Neuronal stem cell (in vitro differentiated cells): ENCODE measurements around the gene PDCD6IP.

Source experiments
- DNase-seq: peaks from one replicate; pipeline ENCODE4 v3.0.0-alpha.2; 2013; ENCODE audit warnings: low spot score
- H2AFZ ChIP-seq: one replicate; pipeline ENCODE4 v1.6.1; 2013; ENCODE audit warnings: mild to moderate bottlenecking, low read length, inconsistent platforms
- H2AK5ac ChIP-seq: 2 replicates; pipeline ENCODE4 v1.6.1; 2013; ENCODE audit warnings: low read depth, mild to moderate bottlenecking, inconsistent platforms, low read length, moderate library complexity, mixed read lengths
- H2BK120ac ChIP-seq: 2 replicates; pipeline ENCODE4 v1.6.1; 2013; ENCODE audit warnings: low read depth, mild to moderate bottlenecking, inconsistent platforms, low read length, moderate library complexity, mixed read lengths
- H2BK12ac ChIP-seq: one replicate; pipeline ENCODE4 v1.6.1; 2013; ENCODE audit warnings: low read length, inconsistent platforms
- H2BK15ac ChIP-seq: 2 replicates; pipeline ENCODE4 v1.6.1; 2013; ENCODE audit warnings: mild to moderate bottlenecking, low read length, inconsistent platforms, mixed read lengths
- H2BK5ac ChIP-seq: one replicate; pipeline ENCODE4 v1.6.1; 2013; ENCODE audit warnings: inconsistent platforms, mild to moderate bottlenecking, low read length, moderate library complexity
- H3K14ac ChIP-seq: one replicate; pipeline ENCODE4 v1.6.1; 2013; ENCODE audit warnings: low read length, inconsistent platforms
- H3K18ac ChIP-seq: 2 replicates; pipeline ENCODE4 v1.6.1; 2013; ENCODE audit warnings: low read length, inconsistent platforms
- H3K23ac ChIP-seq: 2 replicates; pipeline ENCODE4 v1.6.1; 2013; ENCODE audit warnings: low read depth, mild to moderate bottlenecking, mixed read lengths, low read length, inconsistent platforms; ENCODE audit not compliant: poor library complexity
- H3K27ac ChIP-seq: replicated peaks from 3 replicates; pipeline ENCODE4 v1.5.1; 2013; ENCODE audit warnings: low read length, inconsistent platforms
- H3K27me3 ChIP-seq, 3 experiments: 2 replicates each; pipeline ENCODE4 v1.6.1; 2013; ENCODE audit warnings: low read length in 3 of 3, mild to moderate bottlenecking in 2 of 3, inconsistent platforms in 1 of 3, low read depth in 1 of 3, mixed read lengths in 1 of 3, moderate library complexity in 1 of 3; ENCODE audit not compliant: control insufficient read depth in 3 of 3, insufficient read depth in 3 of 3
- H3K36me3 ChIP-seq, 2 donors: replicated peaks in 1 of 2; 2 replicates each; pipeline ENCODE4 v1.6.1; 2013; ENCODE audit warnings: low read length in 2 of 2; ENCODE audit not compliant: control insufficient read depth in 2 of 2, insufficient read depth in 2 of 2
- H3K4ac ChIP-seq: 2 replicates; pipeline ENCODE4 v1.6.1; 2013; ENCODE audit warnings: inconsistent platforms, mild to moderate bottlenecking, low read length, moderate library complexity
- H3K4me1 ChIP-seq, 2 donors: 1 replicate in 1 of 2; 2 replicates in 1 of 2; pipeline ENCODE4 v1.6.1; 2013; ENCODE audit warnings: low read length in 2 of 2, low read depth in 1 of 2; ENCODE audit not compliant: control insufficient read depth in 2 of 2, insufficient read depth in 1 of 2
- H3K4me2 ChIP-seq: one replicate; pipeline ENCODE4 v1.6.1; 2013; ENCODE audit warnings: mild to moderate bottlenecking, low read length, inconsistent platforms; ENCODE audit not compliant: insufficient read depth, poor library complexity, severe bottlenecking
- H3K4me3 ChIP-seq, 2 donors: 2 replicates each; pipeline ENCODE4 v1.5.1; 2013; ENCODE audit warnings: low read length in 2 of 2, mild to moderate bottlenecking in 2 of 2, inconsistent platforms in 1 of 2, moderate library complexity in 1 of 2
- H3K79me1 ChIP-seq: one replicate; pipeline ENCODE4 v1.6.1; 2013; ENCODE audit warnings: low read depth, mild to moderate bottlenecking, inconsistent platforms, low read length, moderate library complexity
- H3K9ac ChIP-seq: one replicate; pipeline ENCODE4 v1.6.1; 2013; ENCODE audit warnings: mild to moderate bottlenecking, low read depth, low read length, inconsistent platforms; ENCODE audit not compliant: poor library complexity
- H3K9me3 ChIP-seq, 2 donors: replicated peaks in 1 of 2; 2 replicates each; pipeline versions ENCODE3 to v1.6.1; 2013; ENCODE audit warnings: low read length in 2 of 2, mild to moderate bottlenecking in 2 of 2, inconsistent platforms in 1 of 2, low read depth in 1 of 2, mixed read lengths in 1 of 2, moderate library complexity in 1 of 2; ENCODE audit not compliant: control insufficient read depth in 2 of 2, insufficient read depth in 1 of 2
- H4K8ac ChIP-seq: one replicate; pipeline ENCODE4 v1.6.1; 2013; ENCODE audit warnings: low read depth, mild to moderate bottlenecking, inconsistent platforms, low read length, moderate library complexity
- H4K91ac ChIP-seq: one replicate; pipeline ENCODE4 v1.6.1; 2013; ENCODE audit warnings: low read length, low read depth, mild to moderate bottlenecking, inconsistent platforms; ENCODE audit not compliant: poor library complexity
- WGBS, 2 donors: extraction: QIAGEN DNeasy Blood & Tissue Kit; methylation state at CpG; one replicate each; pipeline ENCODE4 v1.1.7; 2013; ENCODE audit warnings: missing lambda C conversion rate in 2 of 2, mixed read lengths in 1 of 2; ENCODE audit not compliant: insufficient read length in 2 of 2, insufficient replicate concordance in 1 of 2; ENCODE audit errors: extremely low coverage in 2 of 2; 5-methylcytosine and 5-hydroxymethylcytosine counted together

Gene PDCD6IP

DNA sequence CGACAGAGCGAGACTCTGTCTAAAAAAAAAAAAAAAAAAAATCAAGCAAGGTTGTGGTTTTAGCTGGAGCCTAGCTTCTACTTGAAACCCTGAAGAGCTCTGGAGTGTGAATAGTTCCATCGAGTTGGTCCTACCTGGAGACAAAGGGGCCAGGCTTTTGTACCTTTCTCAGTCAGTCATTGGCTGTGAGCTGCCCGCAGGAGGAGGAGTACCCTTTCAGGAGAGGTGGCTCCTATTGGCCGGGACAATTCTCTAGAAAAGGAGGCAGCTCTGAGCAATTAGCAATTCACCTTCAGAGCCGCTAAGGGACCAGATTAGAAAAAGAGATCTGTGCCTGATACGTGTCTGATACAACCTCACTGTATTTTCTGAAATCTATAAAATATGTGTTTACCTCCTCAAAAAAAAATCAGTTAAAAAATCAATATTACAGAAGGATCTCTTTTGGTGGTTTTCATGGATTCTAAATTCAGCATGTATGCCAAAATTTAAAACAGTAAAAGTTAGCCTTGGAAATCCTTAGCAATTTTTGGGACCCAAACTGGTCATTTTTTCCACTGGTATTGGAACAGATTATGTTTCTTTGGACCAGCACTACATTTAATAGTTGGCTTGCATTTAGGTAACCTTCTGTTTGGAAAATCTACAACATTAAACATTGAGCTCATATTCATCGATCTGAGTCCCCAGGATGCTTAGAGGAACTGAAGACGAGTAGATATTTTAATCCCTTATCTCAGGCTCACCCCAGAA is 29.7 kb upstream of the PDCD6IP start:
- Histone ChIP-seq H4K91ac (no peak overlapping the region), H3K23ac (no peak overlapping the region), H2BK15ac (no peak overlapping the region), H2BK120ac (no peak overlapping the region), H3K18ac (no peak overlapping the region), H3K9ac (no peak overlapping the region), H3K4me1 (peaks cover 0 to 2% of the 10 kb centered on the region in 2 donors), H4K8ac (no peak overlapping the region), H3K79me1 (no peaks in the 10 kb centered on the region), H2AK5ac (no peak overlapping the region), H3K27me3 (no peaks in the 10 kb centered on the region), H3K36me3 (no peaks in the 10 kb centered on the region), H3K4me2 (no peak overlapping the region), H3K4ac (no peak overlapping the region), H3K14ac (no peak overlapping the region), H3K27ac (no peak overlapping the region), H2BK5ac (no peak overlapping the region), H2BK12ac (no peak overlapping the region), H3K4me3 (no peak overlapping the region), H3K9me3 (no peaks in the 10 kb centered on the region), H2AFZ (no peak overlapping the region)
- DNase-seq: no peak
- no CpG with 5 or more reads among the region's 9 CpGs for WGBS, 2 donors

DNA sequence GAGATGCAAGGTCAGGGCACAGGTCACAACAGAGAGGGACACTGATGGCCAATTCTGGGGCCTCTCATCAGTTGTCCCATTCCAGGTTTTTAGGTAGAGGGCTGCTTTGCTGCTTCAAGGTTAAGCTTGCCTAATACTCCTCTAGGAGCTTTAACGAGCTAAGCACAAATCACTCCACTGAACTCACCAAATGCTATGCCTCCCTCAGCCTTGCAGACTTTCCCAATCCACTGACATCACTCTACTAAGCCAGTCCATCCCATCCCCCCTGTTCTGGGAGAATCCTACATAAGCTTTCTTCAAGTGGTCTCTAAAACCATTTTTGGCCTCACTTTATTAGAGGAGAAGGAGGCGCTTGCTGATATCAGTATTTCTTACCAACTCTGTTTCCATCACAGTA is 24.8 kb upstream of the PDCD6IP start:
- DNase-seq: no peak
- H3K36me3 ChIP-seq: no peaks in the 10 kb centered on the region
- H2AK5ac ChIP-seq: no peak overlapping the region
- H3K79me1 ChIP-seq: no peaks in the 10 kb centered on the region
- H3K14ac ChIP-seq: no peak overlapping the region
- H3K27me3 ChIP-seq: no peaks in the 10 kb centered on the region
- no peak overlapping the region for H3K18ac ChIP-seq
- H3K4ac ChIP-seq: no peak overlapping the region
- no peak overlapping the region for H2BK12ac ChIP-seq
- H3K4me2 ChIP-seq: no peak overlapping the region
- H3K9ac ChIP-seq: no peak overlapping the region
- WGBS, 2 donors: no CpG with 5 or more reads among the region's 2 CpGs
- no peak overlapping the region for H4K8ac ChIP-seq
- H2BK5ac ChIP-seq: no peak overlapping the region
- no peaks in the 10 kb centered on the region for H3K9me3 ChIP-seq
- H3K4me1 ChIP-seq: peaks cover 0 to 2% of the 10 kb centered on the region in 2 donors
- no peak overlapping the region for H2BK120ac ChIP-seq
- H4K91ac ChIP-seq: no peak overlapping the region
- peak overlapping the region; percentile 15 for H2AFZ ChIP-seq
- H3K23ac ChIP-seq: no peak overlapping the region
- H2BK15ac ChIP-seq: no peak overlapping the region
- no peak overlapping the region for H3K27ac ChIP-seq
- H3K4me3 ChIP-seq: no peak overlapping the region

DNA sequence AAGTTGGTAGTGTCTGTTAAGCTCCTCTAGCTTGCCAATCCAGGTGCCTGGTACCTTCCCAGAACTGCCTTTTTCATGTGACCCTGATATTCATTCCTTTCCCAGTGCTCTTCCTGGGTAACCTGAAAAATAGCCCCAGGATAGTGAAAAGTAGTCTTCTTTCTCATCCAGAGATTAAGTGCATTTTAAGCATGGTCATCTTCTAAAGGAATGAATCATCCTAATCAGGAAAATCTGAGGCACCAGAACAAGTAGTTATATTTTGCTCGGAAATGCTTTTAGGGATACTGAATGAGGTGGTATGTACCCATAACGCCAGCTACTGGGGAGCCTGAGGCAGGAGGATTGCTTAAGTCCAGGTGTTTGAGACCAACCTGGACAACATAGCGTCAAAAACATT is 23.1 kb upstream of the PDCD6IP start:
- Histone ChIP-seq H4K91ac (no peak overlapping the region), H2BK15ac (no peak overlapping the region), H3K4me2 (no peak overlapping the region), H2BK120ac (no peak overlapping the region), H3K4me3 (no peak overlapping the region), H3K79me1 (no peaks in the 10 kb centered on the region), H2BK12ac (no peak overlapping the region), H3K9ac (no peak overlapping the region), H3K23ac (no peak overlapping the region), H3K4me1 (peaks cover 0 to 2% of the 10 kb centered on the region in 2 donors), H3K9me3 (no peaks in the 10 kb centered on the region), H4K8ac (no peak overlapping the region), H3K14ac (no peak overlapping the region), H3K36me3 (no peaks in the 10 kb centered on the region), H3K27ac (no peak overlapping the region), H3K18ac (no peak overlapping the region), H2AK5ac (no peak overlapping the region), H2AFZ (no peak overlapping the region), H2BK5ac (no peak overlapping the region), H3K27me3 (no peaks in the 10 kb centered on the region), H3K4ac (no peak overlapping the region)
- no CpG with 5 or more reads among the region's 3 CpGs for WGBS, 2 donors
- no peak for DNase-seq

DNA sequence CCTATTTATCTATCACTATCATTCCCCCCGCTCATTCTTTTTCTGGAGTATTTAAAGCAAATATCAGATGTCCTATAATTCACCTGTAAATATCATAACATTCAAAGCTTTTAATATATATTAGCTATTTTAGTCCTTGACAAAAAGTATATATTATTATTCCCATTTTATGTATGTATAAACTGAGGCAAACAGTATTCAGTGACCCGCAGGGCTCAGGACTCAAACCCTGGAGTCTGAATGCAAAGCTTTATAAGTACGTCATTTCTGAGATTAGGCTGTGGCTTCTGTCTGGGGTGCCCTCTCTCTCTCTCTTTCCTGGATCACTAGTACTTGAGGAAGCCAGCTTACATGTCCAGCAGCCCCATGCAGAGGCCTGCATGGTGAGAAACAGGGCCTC is 20.4 kb upstream of the PDCD6IP start:
- Histone ChIP-seq H2BK5ac (no peak overlapping the region), H4K91ac (no peak overlapping the region), H3K79me1 (no peaks in the 10 kb centered on the region), H3K27ac (no peak overlapping the region), H2AFZ (no peak overlapping the region), H3K9ac (no peak overlapping the region), H3K14ac (no peak overlapping the region), H3K36me3 (no peaks in the 10 kb centered on the region), H3K4me2 (no peak overlapping the region), H4K8ac (no peak overlapping the region), H3K23ac (no peak overlapping the region), H3K9me3 (no peaks in the 10 kb centered on the region), H3K27me3 (no peaks in the 10 kb centered on the region), H3K4ac (no peak overlapping the region), H3K4me3 (no peak overlapping the region), H3K4me1 (peaks cover 0 to 2% of the 10 kb centered on the region in 2 donors), H2BK12ac (no peak overlapping the region), H2AK5ac (no peak overlapping the region), H2BK15ac (no peak overlapping the region), H3K18ac (no peak overlapping the region), H2BK120ac (no peak overlapping the region)
- DNase-seq: no peak
- 100% methylated on average over 1 of the region's 3 CpGs; no CpG with 5 or more reads in 1 of the 2 donors for WGBS, 2 donors
